ENCODE measurements around the gene TENM4.
A peak's percentile ranks its signal among the peaks of the same experiment; 100 is the strongest.

The TENM4 gene

GRCh38 chr11:79437981-79438630 is 2.7 kb downstream of the TENM4 start:
- peak; percentile 40 for DNase-seq (ENCODE audit: low spot score)

GRCh38 chr11:79437278-79437980 is 3.4 kb downstream of the TENM4 start:
- peak; percentile 47 for DNase-seq (ENCODE audit: low spot score)
- TF ChIP-seq CTCF (IDR thresholded peaks at IDR 0.05; ENCODE audit: extremely low read depth, missing control alignments), result no peak

More at GRCh38 chr11:79437981-79438630, 2.7 kb downstream of the TENM4 start:
- TF ChIP-seq CTCF (IDR thresholded peaks at IDR 0.05; ENCODE audit: extremely low read depth, missing control alignments), result no peak

- peak; percentile 21 for DNase-seq (ENCODE audit: low spot score)
- no peak for TF ChIP-seq CTCF (IDR thresholded peaks at IDR 0.05; ENCODE audit: extremely low read depth, missing control alignments)
Observed at GRCh38 chr11:79436919-79437277, 3.9 kb downstream of the TENM4 start.

DNA sequence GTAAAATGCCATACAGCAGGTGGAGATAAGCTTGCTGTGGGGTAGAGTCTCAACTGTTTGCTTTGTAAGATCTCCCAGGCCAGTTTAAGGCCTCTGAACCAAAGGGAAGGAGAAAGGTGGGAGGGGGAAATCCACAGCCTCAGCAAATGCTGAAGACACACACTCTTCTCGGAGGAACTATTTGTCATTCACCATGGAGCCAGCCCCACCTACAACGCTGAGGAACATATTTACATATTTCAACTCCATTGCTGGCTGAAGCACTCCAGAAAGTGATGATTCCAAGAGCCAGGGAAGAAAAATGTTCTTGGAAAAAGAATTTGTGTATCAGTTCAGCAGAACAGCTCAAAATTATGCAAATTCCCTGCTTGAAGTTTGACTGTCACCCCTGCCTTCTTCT is 6.5 kb downstream of the TENM4 start:
- DNase-seq (ENCODE audit: low spot score), result peak; percentile 27
- TF ChIP-seq CTCF (IDR thresholded peaks at IDR 0.05; ENCODE audit: extremely low read depth, missing control alignments), result no peak

DNA sequence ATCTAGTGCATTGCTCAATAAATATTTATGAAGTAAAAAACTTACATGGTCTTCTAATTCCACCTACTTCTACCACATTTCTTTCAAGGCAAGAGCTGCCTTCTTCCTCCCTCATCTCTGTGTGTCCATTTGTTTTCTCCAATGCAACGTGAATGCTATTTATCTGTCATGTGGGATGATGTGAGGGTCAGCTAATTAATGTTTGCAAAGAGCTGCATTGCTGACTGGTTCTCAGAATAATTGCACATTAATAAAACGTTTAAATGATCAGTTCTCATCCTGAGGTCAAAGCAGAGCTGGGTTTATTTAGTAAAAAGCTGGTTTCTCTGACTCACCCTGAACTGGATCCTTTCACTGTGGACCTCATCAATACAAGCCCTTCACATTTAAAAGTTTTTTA is 8.7 kb downstream of the TENM4 start:
- TF ChIP-seq CTCF (IDR thresholded peaks at IDR 0.05; ENCODE audit: extremely low read depth, missing control alignments), result no peak
- no peak for DNase-seq (ENCODE audit: low spot score)

DNA sequence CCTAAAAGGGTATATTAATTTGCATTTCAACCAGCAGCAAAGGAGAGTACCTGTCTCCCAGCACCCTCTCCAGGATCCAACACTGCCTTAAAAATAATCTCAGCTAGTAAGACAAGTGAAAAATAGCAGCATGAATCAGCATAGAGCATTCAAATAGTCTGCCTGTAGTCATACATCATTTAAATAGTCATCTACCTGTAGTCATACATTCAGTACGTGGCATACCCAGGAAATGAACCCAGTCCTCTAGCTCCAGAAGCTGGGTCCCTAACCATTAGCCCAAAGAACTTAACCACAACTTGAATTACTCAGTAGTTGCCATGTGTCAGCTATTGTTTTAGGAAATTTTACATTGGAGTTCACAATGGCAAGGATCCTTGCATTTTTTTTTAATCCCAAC is 9.3 kb downstream of the TENM4 start:
- no peak for DNase-seq (ENCODE audit: low spot score)
- no peak for TF ChIP-seq CTCF (IDR thresholded peaks at IDR 0.05; ENCODE audit: extremely low read depth, missing control alignments)

DNA sequence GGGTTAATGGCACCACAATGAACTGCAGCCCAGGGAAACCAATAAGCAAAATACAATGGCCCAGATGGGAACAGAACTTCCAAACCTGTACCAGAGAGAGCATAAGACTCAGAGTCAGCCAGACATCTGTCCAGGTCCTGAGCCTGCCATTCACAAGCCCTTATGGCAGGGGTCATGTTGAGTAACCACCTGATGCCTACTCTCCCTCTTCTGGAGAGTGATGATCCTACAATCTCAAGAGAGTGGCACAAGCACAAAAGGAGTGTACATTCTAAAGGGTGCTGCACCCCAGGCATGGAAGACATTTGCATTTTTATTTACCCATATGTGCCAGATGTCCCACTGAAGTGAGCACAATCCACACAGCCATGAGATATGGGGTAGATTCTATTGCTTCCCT is 10.6 kb downstream of the TENM4 start:
- DNase-seq (ENCODE audit: low spot score), result no peak
- no peak for TF ChIP-seq CTCF (IDR thresholded peaks at IDR 0.05; ENCODE audit: extremely low read depth, missing control alignments)

Measured in GM20000 (cell line).